Peyer's patch (tissue), 4 donors: ENCODE measurements around the gene TUBGCP3. TPM values are rescaled to one million over a fixed set of nuclear protein-coding genes. Genes with fewer than 3 reads are reported as not detected.

Experiments used
- DNase-seq, 3 donors: peaks; one replicate each; pipeline ENCODE4 v3.0.0-alpha.2; 2017 to 2019
- H3K27ac ChIP-seq, 4 donors: fragments of 200-600 bp; sonication (generic); one replicate each; pipeline ENCODE4 v1.5.1; 2016 to 2019
- H3K27me3 ChIP-seq, 2 donors: fragments of 200-600 bp; sonication (generic); one replicate each; pipeline ENCODE4 v1.5.1; 2019
- H3K36me3 ChIP-seq, 3 donors: fragments of 200-600 bp; sonication (generic); one replicate each; pipeline ENCODE4 v1.5.1; 2016 to 2019
- H3K4me1 ChIP-seq, 4 donors: fragments of 200-600 bp; sonication (generic); one replicate each; pipeline ENCODE4 v1.5.1; 2016 to 2019
- H3K4me3 ChIP-seq, 4 donors: fragments of 200-600 bp; sonication (generic); 1 replicate in 3 of 4; 2 replicates in 1 of 4; pipeline ENCODE4 v1.5.1; 2016 to 2019; ENCODE audit warnings: mild to moderate bottlenecking in 1 of 4
- H3K9me3 ChIP-seq, 4 donors: fragments of 200-600 bp; sonication (generic); one replicate each; pipeline ENCODE4 v1.5.1; 2016 to 2019; ENCODE audit warnings: mild to moderate bottlenecking in 1 of 4
- POLR2A ChIP-seq, 2 donors: fragments of 450-650 bp; IDR thresholded peaks; one replicate each; pipeline ENCODE4 v1.5.1; 2017; ENCODE audit warnings: antibody characterized with exemption in 2 of 2, mild to moderate bottlenecking in 2 of 2, moderate library complexity in 2 of 2
- total RNA-seq, 4 donors: library from RNA; depleted of rRNA; stranded (reverse); fragments of >200 nt; gene quantifications; one replicate each; pipeline ENCODE4 v1.1.0, GENCODE V29; 2016
- TF ChIP-seq, protein P1 (sequence below), 6 experiments: fragments of 450-650 bp in 4 of 6; fragments of 200-600 bp in 2 of 6; sonication (generic) in 1 of 6; IDR thresholded peaks; one replicate each; pipeline ENCODE4 v1.5.1; 2017 to 2019; ENCODE audit warnings: antibody characterized with exemption in 6 of 6, mild to moderate bottlenecking in 3 of 6, moderate library complexity in 1 of 6

The TUBGCP3 gene
- total RNA-seq, 4 donors from 2014 or later: 32.2 to 75.9 (median 43.6) TPM

DNA sequence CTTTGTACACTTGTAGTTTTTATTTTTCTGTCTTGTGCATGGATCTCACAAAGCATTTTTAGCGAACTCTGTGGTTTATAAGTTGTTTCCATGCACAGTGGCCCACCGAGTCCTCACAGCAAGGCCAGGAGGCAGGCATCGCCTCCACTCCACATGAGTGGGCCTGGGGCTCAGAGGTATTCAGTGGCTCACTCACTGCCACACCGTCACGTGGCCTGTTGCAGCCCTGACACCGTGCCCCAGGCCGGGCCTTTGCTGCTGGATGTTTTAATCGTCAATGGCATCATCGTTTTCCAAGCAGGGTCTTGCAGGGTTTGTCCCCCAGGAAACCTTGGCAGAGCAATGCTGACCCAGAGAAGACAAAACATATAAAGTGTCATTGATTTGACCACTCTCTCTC, 152.0 kb downstream of the TUBGCP3 start:
- TF ChIP-seq, protein P1, sequence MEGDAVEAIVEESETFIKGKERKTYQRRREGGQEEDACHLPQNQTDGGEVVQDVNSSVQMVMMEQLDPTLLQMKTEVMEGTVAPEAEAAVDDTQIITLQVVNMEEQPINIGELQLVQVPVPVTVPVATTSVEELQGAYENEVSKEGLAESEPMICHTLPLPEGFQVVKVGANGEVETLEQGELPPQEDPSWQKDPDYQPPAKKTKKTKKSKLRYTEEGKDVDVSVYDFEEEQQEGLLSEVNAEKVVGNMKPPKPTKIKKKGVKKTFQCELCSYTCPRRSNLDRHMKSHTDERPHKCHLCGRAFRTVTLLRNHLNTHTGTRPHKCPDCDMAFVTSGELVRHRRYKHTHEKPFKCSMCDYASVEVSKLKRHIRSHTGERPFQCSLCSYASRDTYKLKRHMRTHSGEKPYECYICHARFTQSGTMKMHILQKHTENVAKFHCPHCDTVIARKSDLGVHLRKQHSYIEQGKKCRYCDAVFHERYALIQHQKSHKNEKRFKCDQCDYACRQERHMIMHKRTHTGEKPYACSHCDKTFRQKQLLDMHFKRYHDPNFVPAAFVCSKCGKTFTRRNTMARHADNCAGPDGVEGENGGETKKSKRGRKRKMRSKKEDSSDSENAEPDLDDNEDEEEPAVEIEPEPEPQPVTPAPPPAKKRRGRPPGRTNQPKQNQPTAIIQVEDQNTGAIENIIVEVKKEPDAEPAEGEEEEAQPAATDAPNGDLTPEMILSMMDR (IDR thresholded peaks at IDR 0.05): no peak
- TF ChIP-seq POLR2A (IDR thresholded peaks at IDR 0.05): no peak
- peaks cover 0 to 11% (median 0%) of the 10 kb centered on the region in 4 donors for H3K9me3 ChIP-seq
- no peak for DNase-seq
- no peaks in the 10 kb centered on the region for H3K36me3 ChIP-seq
- no peak overlapping the region for H3K27ac ChIP-seq
- no peaks in the 10 kb centered on the region for H3K27me3 ChIP-seq
- H3K4me1 ChIP-seq: no peaks in the 10 kb centered on the region
- H3K4me3 ChIP-seq: no peak overlapping the region

Other genes with a start within 250 kb of the TUBGCP3 start
- not detected for gene SPACA7, start 211.8 kb downstream of the TUBGCP3 start, total RNA-seq
- gene ATP11A, start 101.9 kb upstream of the TUBGCP3 start, total RNA-seq: 10 to 100 TPM; 33.1 to 64.2 (median 53.7) TPM